HEK293 (cell line): ENCODE results near the gene TTLL9.
A peak's percentile ranks its signal among the peaks of the same experiment; 100 is the strongest.

Experiments used
- CTCF ChIA-PET: fragments of 350-600 bp; formaldehyde crosslinking; extraction: SDS; loops from one replicate; lab custom pipeline; 2021; ENCODE audit warnings: antibody characterized with exemption; lab: Yijun Ruan, JAX
- POLR2A ChIA-PET: fragments of 300-600 bp; formaldehyde crosslinking; extraction: SDS; loops from one replicate; lab custom pipeline; 2020; ENCODE audit warnings: antibody characterized with exemption, inconsistent platforms; lab: Yijun Ruan, JAX
- H3K27ac ChIP-seq: fragments of 200-500 bp; sonication (Bioruptor generic); 2 replicates; pipeline ENCODE4 v1.5.1; 2014; ENCODE audit warnings: low read depth, low read length, control low read depth, inconsistent platforms; ENCODE audit errors: extremely low read depth
- H3K36me3 ChIP-seq, 2 experiments: fragments of 200-500 bp in 1 of 2; sonication (Bioruptor generic) in 1 of 2; 1 replicate in 1 of 2; 2 replicates in 1 of 2; pipeline ENCODE4 v1.5.1; 2014 to 2017; ENCODE audit warnings: inconsistent platforms in 2 of 2, low read length in 2 of 2; ENCODE audit not compliant: control insufficient read depth in 2 of 2, insufficient read depth in 1 of 2
- H3K4me1 ChIP-seq: fragments of 200-500 bp; sonication (Bioruptor generic); 2 replicates; pipeline ENCODE4 v1.5.1; 2014; ENCODE audit warnings: mild to moderate bottlenecking, low read length, inconsistent platforms; ENCODE audit not compliant: control insufficient read depth, insufficient read depth
- H3K4me3 ChIP-seq: 2 replicates; pipeline ENCODE4 v1.5.1; 2011; ENCODE audit warnings: low read depth, mild to moderate bottlenecking, control low read depth, low read length, moderate library complexity
- H3K9me3 ChIP-seq: fragments of 200-500 bp; sonication (Bioruptor generic); 2 replicates; pipeline ENCODE4 v1.5.1; 2014; ENCODE audit warnings: low read depth, low read length, inconsistent platforms; ENCODE audit not compliant: control insufficient read depth, insufficient read depth
- GLIS1 ChIP-seq: fragments of 450-650 bp; formaldehyde crosslinking; IDR thresholded peaks from 2 replicates; pipeline ENCODE4 v1.5.1; 2016; ENCODE audit warnings: missing biosample characterization, missing genetic modification characterization
- GLIS2 ChIP-seq: fragments of 450-650 bp; formaldehyde crosslinking; IDR thresholded peaks from 2 replicates; pipeline ENCODE4 v1.5.1; 2016; ENCODE audit warnings: missing biosample characterization, missing genetic modification characterization
- KLF1 ChIP-seq: fragments of 450-650 bp; formaldehyde crosslinking; IDR thresholded peaks from 2 replicates; pipeline ENCODE4 v1.5.1; 2016; ENCODE audit warnings: missing biosample characterization, missing genetic modification characterization
- KLF10 ChIP-seq: fragments of 450-650 bp; IDR thresholded peaks from 2 replicates; pipeline ENCODE4 v1.5.1; 2018; ENCODE audit warnings: missing biosample characterization, mild to moderate bottlenecking, missing genetic modification characterization
- MYNN ChIP-seq: fragments of 450-650 bp; formaldehyde crosslinking; IDR thresholded peaks from 2 replicates; pipeline ENCODE4 v1.5.1; 2016; ENCODE audit warnings: missing biosample characterization, missing genetic modification characterization, borderline replicate concordance
- PRDM10 ChIP-seq: fragments of 450-650 bp; formaldehyde crosslinking; IDR thresholded peaks from 2 replicates; pipeline ENCODE4 v1.5.1; 2016; ENCODE audit warnings: missing biosample characterization, missing genetic modification characterization
- SCRT1 ChIP-seq: fragments of 450-650 bp; formaldehyde crosslinking; IDR thresholded peaks from 2 replicates; pipeline ENCODE4 v1.5.1; 2016; ENCODE audit warnings: missing biosample characterization, missing genetic modification characterization, borderline replicate concordance
- WT1 ChIP-seq: fragments of 450-650 bp; formaldehyde crosslinking; IDR thresholded peaks from 2 replicates; pipeline ENCODE4 v1.5.1; 2016; ENCODE audit warnings: missing biosample characterization, missing genetic modification characterization
- ZBTB26 ChIP-seq: fragments of 450-650 bp; formaldehyde crosslinking; optimal IDR thresholded peaks from 2 replicates; pipeline ENCODE3; 2016; ENCODE audit warnings: missing biosample characterization, mild to moderate bottlenecking, missing genetic modification characterization
- ZBTB6 ChIP-seq: fragments of 450-650 bp; formaldehyde crosslinking; IDR thresholded peaks from 2 replicates; pipeline ENCODE4 v1.5.1; 2017; ENCODE audit warnings: missing biosample characterization, missing genetic modification characterization
- ZEB2 ChIP-seq: fragments of 450-650 bp; formaldehyde crosslinking; IDR thresholded peaks from 2 replicates; pipeline ENCODE4 v1.5.1; 2016; ENCODE audit warnings: missing biosample characterization, missing genetic modification characterization
- ZFP37 ChIP-seq: fragments of 450-650 bp; formaldehyde crosslinking; IDR thresholded peaks from 2 replicates; pipeline ENCODE4 v1.5.1; 2016; ENCODE audit warnings: missing biosample characterization, missing genetic modification characterization
- ZFP69B ChIP-seq: fragments of 450-650 bp; formaldehyde crosslinking; IDR thresholded peaks from 2 replicates; pipeline ENCODE4 v1.5.1; 2016; ENCODE audit warnings: missing biosample characterization, missing genetic modification characterization
- ZNF10 ChIP-seq: fragments of 450-650 bp; formaldehyde crosslinking; IDR thresholded peaks from 2 replicates; pipeline ENCODE4 v1.5.1; 2017; ENCODE audit warnings: missing biosample characterization, missing genetic modification characterization
- ZNF132 ChIP-seq: fragments of 450-650 bp; formaldehyde crosslinking; IDR thresholded peaks from 2 replicates; pipeline ENCODE4 v1.5.1; 2017; ENCODE audit warnings: missing biosample characterization, missing genetic modification characterization, borderline replicate concordance
- ZNF146 ChIP-seq: fragments of 450-650 bp; formaldehyde crosslinking; IDR thresholded peaks from 2 replicates; pipeline ENCODE4 v1.5.1; 2016; ENCODE audit warnings: missing biosample characterization, missing genetic modification characterization
- ZNF169 ChIP-seq: fragments of 450-650 bp; formaldehyde crosslinking; IDR thresholded peaks from 2 replicates; pipeline ENCODE4 v1.5.1; 2016; ENCODE audit warnings: missing biosample characterization, missing genetic modification characterization
- ZNF341 ChIP-seq: fragments of 450-650 bp; formaldehyde crosslinking; IDR thresholded peaks from 2 replicates; pipeline ENCODE4; 2016; ENCODE audit warnings: low read depth, missing biosample characterization, missing genetic modification characterization
- ZNF362 ChIP-seq: fragments of 450-650 bp; formaldehyde crosslinking; IDR thresholded peaks from 2 replicates; pipeline ENCODE4 v1.5.1; 2016; ENCODE audit warnings: missing biosample characterization, missing genetic modification characterization
- ZNF366 ChIP-seq: fragments of 450-650 bp; formaldehyde crosslinking; conservative IDR thresholded peaks from 2 replicates; pipeline ENCODE4 v1.5.1; 2016; ENCODE audit warnings: missing biosample characterization, missing genetic modification characterization
- ZNF398 ChIP-seq: fragments of 450-650 bp; formaldehyde crosslinking; IDR thresholded peaks from 2 replicates; pipeline ENCODE4 v1.5.1; 2017; ENCODE audit warnings: missing biosample characterization, missing genetic modification characterization
- ZNF473 ChIP-seq: fragments of 450-650 bp; formaldehyde crosslinking; IDR thresholded peaks from 2 replicates; pipeline ENCODE4 v1.5.1; 2017; ENCODE audit warnings: missing biosample characterization, missing genetic modification characterization
- ZNF555 ChIP-seq: fragments of 450-650 bp; formaldehyde crosslinking; conservative IDR thresholded peaks from 2 replicates; pipeline ENCODE4 v1.5.1; 2017; ENCODE audit warnings: missing biosample characterization, mild to moderate bottlenecking, missing genetic modification characterization, inconsistent platforms
- ZNF561 ChIP-seq: fragments of 450-650 bp; IDR thresholded peaks from 2 replicates; pipeline ENCODE4 v1.5.1; 2018; ENCODE audit warnings: missing biosample characterization, missing genetic modification characterization, borderline replicate concordance
- ZNF610 ChIP-seq: fragments of 450-650 bp; formaldehyde crosslinking; IDR thresholded peaks from 2 replicates; pipeline ENCODE4 v1.5.1; 2016; ENCODE audit warnings: missing biosample characterization, missing genetic modification characterization, borderline replicate concordance
- ZNF654 ChIP-seq: fragments of 450-650 bp; formaldehyde crosslinking; IDR thresholded peaks from 2 replicates; pipeline ENCODE4 v1.5.1; 2016; ENCODE audit warnings: low read depth, missing biosample characterization, missing genetic modification characterization
- ZNF664 ChIP-seq: fragments of 450-650 bp; formaldehyde crosslinking; IDR thresholded peaks from 2 replicates; pipeline ENCODE4 v1.5.1; 2016; ENCODE audit warnings: missing biosample characterization, missing genetic modification characterization

The TTLL9 gene

GRCh38 chr20:31951203-31951529 lies 80.7 kb downstream of the TTLL9 start (continued):
- TF ChIP-seq PRDM10 = peak; percentile 66; the same call in 1 of the 2 replicates
- no peak for TF ChIP-seq ZNF362 (tag by site-specific recombination)
- no peak for TF ChIP-seq ZNF341 (tag by site-specific recombination)
- no peak for TF ChIP-seq MYNN (tag by site-specific recombination)
- TF ChIP-seq ZNF561 = no peak
- no peak for TF ChIP-seq ZNF169 (tag by site-specific recombination)
- no peak for TF ChIP-seq ZNF146
- no peak for TF ChIP-seq ZNF555
- TF ChIP-seq GLIS2 (tag by site-specific recombination) = 0 out of 2 replicates have a peak, but pooled peaks have one; percentile 16
- TF ChIP-seq ZNF654 (tag by site-specific recombination) = no peak
- no peak for TF ChIP-seq ZEB2
- no peak for TF ChIP-seq ZFP37 (tag by site-specific recombination)
- TF ChIP-seq GLIS1 (tag by site-specific recombination) = no peak
- TF ChIP-seq ZNF610 (tag by site-specific recombination) = no peak
- no peak for TF ChIP-seq ZBTB26 (tag by site-specific recombination)
- peak; percentile 29; the same call in 1 of the 2 replicates for TF ChIP-seq ZNF398 (tag by site-specific recombination)

GRCh38 chr20:31951530-31952453 lies 81.4 kb downstream of the TTLL9 start, which contains the start of gene PDRG1:
Gene PDRG1, minus strand, starts transcription at chr20:31952046. Its CDS starts 85 bp downstream, at chr20:31951961.
- H3K4me1 ChIP-seq = no peaks in the 10 kb centered on the region
- peaks cover 0 to 38% of the 10 kb centered on the region in 2 experiments; a peak in 2 of 3 replicates for H3K36me3 ChIP-seq
- no peaks in the 10 kb centered on the region for H3K9me3 ChIP-seq
- ChIA-PET CTCF (interaction anchor here (0.6 to 4.9 kb wide), 34 partner anchors 8 to 345 kb away, joined by 3 to 83 read pairs (median 5); partner anchors contain the start of genes MYLK2 and XKR7), POLR2A (interaction anchor here (0.6 to 2.0 kb wide), 14 partner anchors 8 to 141 kb away, joined by 3 to 10 read pairs (median 6); no protein-coding TSS in a partner anchor)
- peak within 1 kb of the TSS; percentile 87 for H3K4me3 ChIP-seq
- peak within 1 kb of the TSS; percentile 60 for H3K27ac ChIP-seq
- TF ChIP-seq ZNF132 (tag by site-specific recombination) (no peak), ZNF366 (tag by site-specific recombination) (no peak), ZNF664 (tag by site-specific recombination) (peak; percentile 100), SCRT1 (tag by site-specific recombination) (0 out of 2 replicates have a peak, but pooled peaks have one; percentile 11), ZNF341 (tag by site-specific recombination) (no peak), ZNF473 (tag by site-specific recombination) (no peak), WT1 (tag by site-specific recombination) (0 out of 2 replicates have a peak, but pooled peaks have one; percentile 18), ZBTB6 (0 out of 2 replicates have a peak, but pooled peaks have one; percentile 28), ZFP69B (0 out of 2 replicates have a peak, but pooled peaks have one; percentile 31), KLF10 (0 out of 2 replicates have a peak, but pooled peaks have one; percentile 11), ZNF10 (tag by site-specific recombination) (no peak), KLF1 (no peak)
